ENCODE results near the gene OSBPL8. TPM values are rescaled to one million over a fixed set of nuclear protein-coding genes. Genes with fewer than 3 reads are reported as not detected.

The OSBPL8 gene
- total and polyA plus RNA-seq, 9 of the 15 experiments (the other 6 are each of a cell fraction or from before 2014, with no cell fraction given), result 17.4 to 82.7 (median 42.8) TPM

DNA sequence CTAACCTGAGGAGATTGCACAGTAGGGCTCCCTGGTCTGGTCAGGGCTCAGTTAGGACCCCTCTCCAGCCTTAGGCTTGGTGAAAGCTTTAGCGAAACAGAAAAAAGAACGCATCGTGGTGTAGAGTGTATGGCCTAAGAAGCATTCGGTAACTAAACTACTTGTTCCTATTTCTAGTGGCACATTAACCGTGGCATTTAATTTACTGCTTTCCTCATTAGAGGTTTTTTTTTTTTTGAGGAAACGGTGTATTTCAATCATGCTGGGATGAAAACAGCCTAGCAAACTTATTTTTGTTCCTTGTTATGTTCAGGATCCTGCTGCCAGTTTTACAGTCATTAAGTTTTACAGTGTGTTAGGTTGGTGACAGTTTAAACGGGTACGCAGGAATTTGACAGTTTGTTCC, 518 bp upstream of the OSBPL8 start (continued):
- TF ChIP-seq, protein P1, sequence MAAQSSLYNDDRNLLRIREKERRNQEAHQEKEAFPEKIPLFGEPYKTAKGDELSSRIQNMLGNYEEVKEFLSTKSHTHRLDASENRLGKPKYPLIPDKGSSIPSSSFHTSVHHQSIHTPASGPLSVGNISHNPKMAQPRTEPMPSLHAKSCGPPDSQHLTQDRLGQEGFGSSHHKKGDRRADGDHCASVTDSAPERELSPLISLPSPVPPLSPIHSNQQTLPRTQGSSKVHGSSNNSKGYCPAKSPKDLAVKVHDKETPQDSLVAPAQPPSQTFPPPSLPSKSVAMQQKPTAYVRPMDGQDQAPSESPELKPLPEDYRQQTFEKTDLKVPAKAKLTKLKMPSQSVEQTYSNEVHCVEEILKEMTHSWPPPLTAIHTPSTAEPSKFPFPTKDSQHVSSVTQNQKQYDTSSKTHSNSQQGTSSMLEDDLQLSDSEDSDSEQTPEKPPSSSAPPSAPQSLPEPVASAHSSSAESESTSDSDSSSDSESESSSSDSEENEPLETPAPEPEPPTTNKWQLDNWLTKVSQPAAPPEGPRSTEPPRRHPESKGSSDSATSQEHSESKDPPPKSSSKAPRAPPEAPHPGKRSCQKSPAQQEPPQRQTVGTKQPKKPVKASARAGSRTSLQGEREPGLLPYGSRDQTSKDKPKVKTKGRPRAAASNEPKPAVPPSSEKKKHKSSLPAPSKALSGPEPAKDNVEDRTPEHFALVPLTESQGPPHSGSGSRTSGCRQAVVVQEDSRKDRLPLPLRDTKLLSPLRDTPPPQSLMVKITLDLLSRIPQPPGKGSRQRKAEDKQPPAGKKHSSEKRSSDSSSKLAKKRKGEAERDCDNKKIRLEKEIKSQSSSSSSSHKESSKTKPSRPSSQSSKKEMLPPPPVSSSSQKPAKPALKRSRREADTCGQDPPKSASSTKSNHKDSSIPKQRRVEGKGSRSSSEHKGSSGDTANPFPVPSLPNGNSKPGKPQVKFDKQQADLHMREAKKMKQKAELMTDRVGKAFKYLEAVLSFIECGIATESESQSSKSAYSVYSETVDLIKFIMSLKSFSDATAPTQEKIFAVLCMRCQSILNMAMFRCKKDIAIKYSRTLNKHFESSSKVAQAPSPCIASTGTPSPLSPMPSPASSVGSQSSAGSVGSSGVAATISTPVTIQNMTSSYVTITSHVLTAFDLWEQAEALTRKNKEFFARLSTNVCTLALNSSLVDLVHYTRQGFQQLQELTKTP (IDR thresholded peaks at IDR 0.05; ENCODE audit: low read depth in 1 of 2, partially characterized antibody in 2 of 2), result peak in 1 of 2 experiments; percentile 33
- peak; percentile 57; the same call in 1 of the 2 replicates for TF ChIP-seq SMARCE1 (IDR thresholded peaks at IDR 0.05)
- no peak for TF ChIP-seq RUNX1 (IDR thresholded peaks at IDR 0.05; ENCODE audit: low read depth)
- TF ChIP-seq SUPT5H (IDR thresholded peaks at IDR 0.05), result no peak
- TF ChIP-seq GTF2E2 (tag; IDR thresholded peaks at IDR 0.05), result 0 out of 2 replicates have a peak, but pooled peaks have one; percentile 59
- TF ChIP-seq ZNF785 (CRISPR knock-in tag; IDR thresholded peaks at IDR 0.05), result no peak
- TF ChIP-seq, protein P2, sequence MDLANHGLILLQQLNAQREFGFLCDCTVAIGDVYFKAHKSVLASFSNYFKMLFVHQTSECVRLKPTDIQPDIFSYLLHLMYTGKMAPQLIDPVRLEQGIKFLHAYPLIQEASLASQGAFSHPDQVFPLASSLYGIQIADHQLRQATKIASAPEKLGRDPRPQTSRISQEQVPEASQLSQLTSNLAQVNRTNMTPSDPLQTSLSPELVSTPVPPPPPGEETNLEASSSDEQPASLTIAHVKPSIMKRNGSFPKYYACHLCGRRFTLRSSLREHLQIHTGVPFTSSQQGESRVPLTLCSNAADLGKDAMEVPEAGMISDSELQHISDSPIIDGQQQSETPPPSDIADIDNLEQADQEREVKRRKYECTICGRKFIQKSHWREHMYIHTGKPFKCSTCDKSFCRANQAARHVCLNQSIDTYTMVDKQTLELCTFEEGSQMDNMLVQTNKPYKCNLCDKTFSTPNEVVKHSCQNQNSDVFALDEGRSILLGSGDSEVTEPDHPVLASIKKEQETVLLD (IDR thresholded peaks at IDR 0.05), result 0 out of 2 replicates have a peak, but pooled peaks have one; percentile 9
- no peak for TF ChIP-seq STAT5A (IDR thresholded peaks at IDR 0.05; ENCODE audit: borderline replicate concordance, low read length)
- TF ChIP-seq KDM4B (IDR thresholded peaks at IDR 0.05; ENCODE audit: borderline replicate concordance in 2 of 2, low read depth in 1 of 2), result no peak
- no peak for TF ChIP-seq NR4A1 (CRISPR knock-in tag; IDR thresholded peaks at IDR 0.05)
- TF ChIP-seq NR4A1 (tag; IDR thresholded peaks at IDR 0.05), result peak; percentile 45; the same call in 1 of the 2 replicates
- TF ChIP-seq POLR2H (tag; IDR thresholded peaks at IDR 0.05; ENCODE audit: low read depth), result peak; percentile 74
- TF ChIP-seq NCOA1 (IDR thresholded peaks at IDR 0.05; ENCODE audit: low read depth), result no peak
- TF ChIP-seq ZSCAN32 (CRISPR knock-in tag; IDR thresholded peaks at IDR 0.05), result no peak
- TF ChIP-seq BACH1 (tag; IDR thresholded peaks at IDR 0.05), result peak; percentile 42; the same call in 1 of the 2 replicates
- TF ChIP-seq KAT2B (IDR thresholded peaks at IDR 0.05; ENCODE audit: low read depth, low read length), result no peak
- peak; percentile 69 for TF ChIP-seq TOE1 (IDR thresholded peaks at IDR 0.05; ENCODE audit: borderline replicate concordance)
- no peak for TF ChIP-seq TOE1 (CRISPR knock-in tag; IDR thresholded peaks at IDR 0.05; ENCODE audit: borderline replicate concordance, low read depth)
- TF ChIP-seq XRCC5 (IDR thresholded peaks at IDR 0.05; ENCODE audit: low read depth, low read length), result no peak; the same call in 1 of the 2 replicates
- TF ChIP-seq, protein P3, sequence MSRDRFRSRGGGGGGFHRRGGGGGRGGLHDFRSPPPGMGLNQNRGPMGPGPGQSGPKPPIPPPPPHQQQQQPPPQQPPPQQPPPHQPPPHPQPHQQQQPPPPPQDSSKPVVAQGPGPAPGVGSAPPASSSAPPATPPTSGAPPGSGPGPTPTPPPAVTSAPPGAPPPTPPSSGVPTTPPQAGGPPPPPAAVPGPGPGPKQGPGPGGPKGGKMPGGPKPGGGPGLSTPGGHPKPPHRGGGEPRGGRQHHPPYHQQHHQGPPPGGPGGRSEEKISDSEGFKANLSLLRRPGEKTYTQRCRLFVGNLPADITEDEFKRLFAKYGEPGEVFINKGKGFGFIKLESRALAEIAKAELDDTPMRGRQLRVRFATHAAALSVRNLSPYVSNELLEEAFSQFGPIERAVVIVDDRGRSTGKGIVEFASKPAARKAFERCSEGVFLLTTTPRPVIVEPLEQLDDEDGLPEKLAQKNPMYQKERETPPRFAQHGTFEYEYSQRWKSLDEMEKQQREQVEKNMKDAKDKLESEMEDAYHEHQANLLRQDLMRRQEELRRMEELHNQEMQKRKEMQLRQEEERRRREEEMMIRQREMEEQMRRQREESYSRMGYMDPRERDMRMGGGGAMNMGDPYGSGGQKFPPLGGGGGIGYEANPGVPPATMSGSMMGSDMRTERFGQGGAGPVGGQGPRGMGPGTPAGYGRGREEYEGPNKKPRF (IDR thresholded peaks at IDR 0.05; ENCODE audit: low read depth, low read length), result no peak
- TF ChIP-seq ETV1 (tag; conservative IDR thresholded peaks at IDR 0.05; ENCODE audit: low read depth), result no peak; the same call in 1 of the 2 replicates
